Tibial nerve (tissue), 4 donors: Measurements from ENCODE around the gene MYO1B. TPM values are rescaled to one million over a fixed set of nuclear protein-coding genes. Genes with fewer than 3 reads are reported as not detected.

Source experiments
- DNase-seq, 2 donors: peaks; one replicate each; pipeline ENCODE4 v3.0.0-alpha.2; 2019; ENCODE audit warnings: low spot score in 2 of 2
- H3K27ac ChIP-seq, 4 donors: fragments of 200-600 bp; sonication (generic) in 3 of 4; one replicate each; pipeline ENCODE4 v1.5.1; 2017 to 2019; ENCODE audit warnings: mild to moderate bottlenecking in 1 of 4
- H3K27me3 ChIP-seq, 2 donors: fragments of 200-600 bp; sonication (generic) in 1 of 2; one replicate each; pipeline versions ENCODE4 v1.5.1 to v1.6.0; 2017 to 2019
- H3K36me3 ChIP-seq, 3 donors: fragments of 200-600 bp; sonication (generic); one replicate each; pipeline ENCODE4 v1.5.1; 2018 to 2019
- H3K4me1 ChIP-seq, 4 donors: fragments of 200-600 bp; sonication (generic) in 3 of 4; one replicate each; pipeline ENCODE4 v1.5.1; 2017 to 2019
- H3K4me3 ChIP-seq, 4 donors: fragments of 200-600 bp; sonication (generic) in 3 of 4; one replicate each; pipeline ENCODE4 v1.5.1; 2017 to 2019; ENCODE audit warnings: mild to moderate bottlenecking in 1 of 4, moderate library complexity in 1 of 4
- H3K9me3 ChIP-seq, 4 donors: fragments of 200-600 bp; sonication (generic) in 3 of 4; one replicate each; pipeline ENCODE4 v1.5.1; 2017 to 2019
- EP300 ChIP-seq, 2 donors: sonication (generic); formaldehyde crosslinking; IDR thresholded peaks; one replicate each; pipeline ENCODE4 v1.6.1; 2017; ENCODE audit warnings: antibody characterized with exemption in 2 of 2, mild to moderate bottlenecking in 1 of 2
- POLR2A ChIP-seq, 2 donors: fragments of 450-650 bp; IDR thresholded peaks; one replicate each; pipeline ENCODE4 v1.6.1; 2017; ENCODE audit warnings: antibody characterized with exemption in 2 of 2, mild to moderate bottlenecking in 2 of 2, moderate library complexity in 2 of 2
- WGBS, 2 donors: methylation state at CpG; one replicate each; pipeline ENCODE4 v1.1.5; 2018; 5-methylcytosine and 5-hydroxymethylcytosine counted together
- total RNA-seq, 4 donors: library from RNA; depleted of rRNA; stranded (reverse); fragments of >200 nt; gene quantifications; one replicate each; pipeline ENCODE4 v1.1.0, GENCODE V29; 2016
- TF ChIP-seq, protein P1 (sequence below), 5 experiments: fragments of 200-600 bp in 3 of 5; fragments of 450-650 bp in 2 of 5; sonication (generic) in 3 of 5; IDR thresholded peaks; one replicate each; pipeline ENCODE4 v1.5.1; 2016 to 2019; ENCODE audit warnings: antibody characterized with exemption in 5 of 5, mild to moderate bottlenecking in 3 of 5, moderate library complexity in 2 of 5

Gene MYO1B
- total RNA-seq, 4 donors from 2014 or later = 27.9 to 44.4 (median 36.8) TPM

DNA sequence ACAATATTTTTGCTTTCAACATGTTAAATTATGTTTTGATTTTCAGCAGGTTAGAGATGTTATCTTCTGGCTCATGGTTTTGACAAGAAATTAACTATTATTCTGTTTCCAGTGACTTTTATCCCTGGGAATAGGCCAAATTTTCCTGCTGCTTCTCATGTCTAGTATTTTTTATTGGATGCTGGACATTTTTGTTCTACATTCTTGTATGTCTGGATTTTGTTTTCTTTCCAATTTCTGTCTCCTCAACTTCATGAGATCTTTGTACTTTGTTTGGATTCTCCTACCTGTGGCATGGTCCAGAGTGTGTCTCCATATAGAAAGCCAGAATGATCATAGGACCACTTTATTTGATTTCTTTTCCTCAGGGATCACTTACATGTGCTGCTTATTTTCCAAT is 33.1 kb upstream of the MYO1B start:
- H3K4me1 ChIP-seq = no peaks in the 10 kb centered on the region
- no peak for DNase-seq

GRCh38 chr2:191213333-191213732 is 31.9 kb upstream of the MYO1B start:
- Histone ChIP-seq H3K27me3 (no peaks in the 10 kb centered on the region), H3K4me1 (peaks cover 0 to 8% (median 0%) of the 10 kb centered on the region in 4 donors), H3K36me3 (no peaks in the 10 kb centered on the region), H3K9me3 (peaks cover 0 to 15% (median 2%) of the 10 kb centered on the region in 4 donors), H3K27ac (no peak overlapping the region), H3K4me3 (no peak overlapping the region)
- TF ChIP-seq, protein P1, sequence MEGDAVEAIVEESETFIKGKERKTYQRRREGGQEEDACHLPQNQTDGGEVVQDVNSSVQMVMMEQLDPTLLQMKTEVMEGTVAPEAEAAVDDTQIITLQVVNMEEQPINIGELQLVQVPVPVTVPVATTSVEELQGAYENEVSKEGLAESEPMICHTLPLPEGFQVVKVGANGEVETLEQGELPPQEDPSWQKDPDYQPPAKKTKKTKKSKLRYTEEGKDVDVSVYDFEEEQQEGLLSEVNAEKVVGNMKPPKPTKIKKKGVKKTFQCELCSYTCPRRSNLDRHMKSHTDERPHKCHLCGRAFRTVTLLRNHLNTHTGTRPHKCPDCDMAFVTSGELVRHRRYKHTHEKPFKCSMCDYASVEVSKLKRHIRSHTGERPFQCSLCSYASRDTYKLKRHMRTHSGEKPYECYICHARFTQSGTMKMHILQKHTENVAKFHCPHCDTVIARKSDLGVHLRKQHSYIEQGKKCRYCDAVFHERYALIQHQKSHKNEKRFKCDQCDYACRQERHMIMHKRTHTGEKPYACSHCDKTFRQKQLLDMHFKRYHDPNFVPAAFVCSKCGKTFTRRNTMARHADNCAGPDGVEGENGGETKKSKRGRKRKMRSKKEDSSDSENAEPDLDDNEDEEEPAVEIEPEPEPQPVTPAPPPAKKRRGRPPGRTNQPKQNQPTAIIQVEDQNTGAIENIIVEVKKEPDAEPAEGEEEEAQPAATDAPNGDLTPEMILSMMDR (IDR thresholded peaks at IDR 0.05) = no peak
- TF ChIP-seq POLR2A (IDR thresholded peaks at IDR 0.05) (no peak), EP300 (IDR thresholded peaks at IDR 0.05) (no peak)
- no peak for DNase-seq

More for the DNA sequence above, 33.1 kb upstream of the MYO1B start:
- Histone ChIP-seq H3K4me3 (no peak overlapping the region), H3K9me3 (peaks cover 0 to 15% (median 2%) of the 10 kb centered on the region in 4 donors), H3K27ac (no peak overlapping the region), H3K27me3 (no peaks in the 10 kb centered on the region), H3K36me3 (no peaks in the 10 kb centered on the region)
- TF ChIP-seq, protein P1 (IDR thresholded peaks at IDR 0.05) = no peak
- TF ChIP-seq POLR2A (IDR thresholded peaks at IDR 0.05) = no peak

DNA sequence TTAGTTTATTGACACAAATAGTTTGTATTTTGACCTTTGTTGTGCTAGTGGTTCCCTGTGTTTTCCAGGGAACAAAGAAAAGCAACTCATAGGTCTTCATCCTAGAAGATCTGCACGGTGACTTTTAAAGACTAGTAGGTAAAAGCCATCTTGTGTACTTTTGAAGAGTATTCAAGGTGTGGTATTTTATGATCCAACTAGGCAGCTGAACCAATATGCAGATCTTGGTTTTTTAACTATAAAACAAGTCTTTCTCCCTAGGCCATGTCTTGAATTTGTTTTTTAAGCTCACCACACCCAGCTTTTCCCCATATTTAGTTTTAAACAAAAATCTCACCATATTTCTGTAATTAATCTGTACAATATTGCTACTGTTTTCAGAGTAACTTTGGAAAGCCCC is 30.0 kb upstream of the MYO1B start:
- H3K36me3 ChIP-seq = no peaks in the 10 kb centered on the region
- H3K4me3 ChIP-seq = no peak overlapping the region
- H3K4me1 ChIP-seq = peaks cover 0 to 9% (median 0%) of the 10 kb centered on the region in 4 donors
- no peak for DNase-seq
- TF ChIP-seq EP300 (IDR thresholded peaks at IDR 0.05) (no peak), POLR2A (IDR thresholded peaks at IDR 0.05) (no peak)
- TF ChIP-seq, protein P1 (IDR thresholded peaks at IDR 0.05) = no peak
- peaks cover 0 to 13% (median 2%) of the 10 kb centered on the region in 4 donors for H3K9me3 ChIP-seq
- WGBS, 2 donors = 70 to 76% methylated on average over 1 of the region's 1 CpG
- H3K27me3 ChIP-seq = no peaks in the 10 kb centered on the region
- H3K27ac ChIP-seq = no peak overlapping the region

DNA sequence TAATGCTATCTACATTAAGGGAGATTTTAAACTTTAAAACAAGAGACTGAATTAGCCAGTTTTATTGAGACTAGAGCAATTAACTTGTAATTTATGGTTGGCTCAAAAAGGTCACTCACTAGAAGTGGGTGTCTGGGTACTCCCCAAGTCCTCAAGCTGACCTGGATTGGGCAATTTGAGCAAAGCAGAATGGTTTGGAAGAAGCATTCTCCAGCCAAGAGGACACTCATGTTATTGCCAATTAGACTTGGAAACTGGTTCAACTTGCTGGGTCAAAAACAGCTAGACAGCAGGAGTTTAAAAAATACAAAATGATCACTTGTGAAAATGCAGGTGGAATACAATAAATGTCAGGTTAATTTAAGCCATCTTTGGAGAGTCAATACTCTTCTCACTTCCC is 29.5 kb upstream of the MYO1B start:
- Histone ChIP-seq H3K4me3 (no peak overlapping the region), H3K4me1 (peaks cover 0 to 9% (median 0%) of the 10 kb centered on the region in 4 donors), H3K9me3 (peaks cover 0 to 11% (median 2%) of the 10 kb centered on the region in 4 donors), H3K27me3 (no peaks in the 10 kb centered on the region), H3K27ac (no peak overlapping the region), H3K36me3 (no peaks in the 10 kb centered on the region)
- no peak for DNase-seq
- TF ChIP-seq, protein P1 (IDR thresholded peaks at IDR 0.05) = no peak
- TF ChIP-seq EP300 (IDR thresholded peaks at IDR 0.05) = no peak
- TF ChIP-seq POLR2A (IDR thresholded peaks at IDR 0.05) = no peak

DNA sequence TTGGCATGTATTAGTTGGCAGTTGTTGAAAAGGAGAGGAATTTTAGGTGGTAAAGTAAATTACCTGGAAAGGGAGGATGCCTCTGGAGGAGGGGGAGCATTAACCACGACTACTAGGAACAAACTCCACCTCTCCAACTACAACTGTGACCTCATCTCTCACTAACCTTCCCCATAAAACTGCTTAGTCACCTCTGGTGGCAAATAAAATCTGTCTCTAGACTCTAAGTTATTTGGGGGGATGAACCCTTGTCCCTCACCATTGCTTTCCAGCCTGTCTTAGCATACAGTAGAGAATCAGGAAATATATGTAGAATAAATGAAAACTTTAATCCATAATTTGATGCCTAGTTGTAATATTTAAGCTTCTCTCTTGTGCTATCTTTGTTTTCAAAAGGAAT is 27.6 kb upstream of the MYO1B start:
- no peaks in the 10 kb centered on the region for H3K27me3 ChIP-seq
- WGBS, 2 donors = 39% methylated on average over 1 of the region's 1 CpG
- DNase-seq = no peak
- no peak overlapping the region for H3K4me3 ChIP-seq
- peaks cover 0 to 9% (median 0%) of the 10 kb centered on the region in 4 donors for H3K4me1 ChIP-seq
- H3K27ac ChIP-seq = no peak overlapping the region
- no peaks in the 10 kb centered on the region for H3K36me3 ChIP-seq
- no peak for TF ChIP-seq EP300 (IDR thresholded peaks at IDR 0.05)
- TF ChIP-seq, protein P1 (IDR thresholded peaks at IDR 0.05) = no peak
- no peak for TF ChIP-seq POLR2A (IDR thresholded peaks at IDR 0.05)
- H3K9me3 ChIP-seq = no peaks in the 10 kb centered on the region
